Measurements from ENCODE around the gene ATP10A.

The ATP10A gene

DNA sequence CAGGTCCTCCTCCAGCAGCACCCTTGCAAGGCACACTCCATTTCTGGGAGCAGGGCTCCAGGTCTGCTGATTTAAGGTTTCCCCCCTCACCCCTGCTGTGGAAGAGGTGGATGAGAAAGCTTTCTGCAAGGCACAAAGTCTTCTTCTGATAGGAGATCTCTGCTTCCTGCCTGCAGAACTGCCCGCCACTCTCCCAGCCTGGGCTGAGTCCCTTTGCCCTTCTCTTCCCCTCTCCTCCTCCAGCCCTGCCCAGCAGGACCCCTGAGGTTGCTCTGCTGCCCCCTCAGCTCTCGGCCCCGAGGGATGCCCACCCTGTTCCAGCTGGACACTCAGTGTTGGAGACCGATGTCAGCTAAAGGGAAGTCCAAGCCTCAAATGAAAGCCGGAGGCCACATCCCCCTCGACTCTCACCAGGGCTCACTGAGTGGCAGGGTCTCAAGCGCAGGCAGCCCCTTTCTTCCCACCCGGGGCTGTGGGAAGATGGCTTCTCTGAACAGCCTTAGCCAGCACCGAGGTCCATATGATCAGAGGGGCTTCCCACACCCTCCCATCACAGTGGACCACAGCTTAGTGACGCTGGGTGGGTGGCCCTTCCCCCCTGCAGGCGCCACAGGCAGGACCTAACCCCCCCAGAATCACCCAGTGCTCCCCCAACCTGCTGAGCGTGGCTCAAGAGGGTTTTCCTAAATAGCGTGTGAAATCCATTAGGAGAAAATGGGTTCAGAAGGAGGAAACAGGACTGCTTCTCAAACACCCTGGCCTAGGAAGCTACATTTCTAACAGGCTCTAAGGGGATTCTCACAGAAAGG is 4.0 kb downstream of the ATP10A start:
- DNase-seq = no peak

GRCh38 chr15:25856059-25856458 is 7.1 kb downstream of the ATP10A start:
- DNase-seq = peak; percentile 12

DNA sequence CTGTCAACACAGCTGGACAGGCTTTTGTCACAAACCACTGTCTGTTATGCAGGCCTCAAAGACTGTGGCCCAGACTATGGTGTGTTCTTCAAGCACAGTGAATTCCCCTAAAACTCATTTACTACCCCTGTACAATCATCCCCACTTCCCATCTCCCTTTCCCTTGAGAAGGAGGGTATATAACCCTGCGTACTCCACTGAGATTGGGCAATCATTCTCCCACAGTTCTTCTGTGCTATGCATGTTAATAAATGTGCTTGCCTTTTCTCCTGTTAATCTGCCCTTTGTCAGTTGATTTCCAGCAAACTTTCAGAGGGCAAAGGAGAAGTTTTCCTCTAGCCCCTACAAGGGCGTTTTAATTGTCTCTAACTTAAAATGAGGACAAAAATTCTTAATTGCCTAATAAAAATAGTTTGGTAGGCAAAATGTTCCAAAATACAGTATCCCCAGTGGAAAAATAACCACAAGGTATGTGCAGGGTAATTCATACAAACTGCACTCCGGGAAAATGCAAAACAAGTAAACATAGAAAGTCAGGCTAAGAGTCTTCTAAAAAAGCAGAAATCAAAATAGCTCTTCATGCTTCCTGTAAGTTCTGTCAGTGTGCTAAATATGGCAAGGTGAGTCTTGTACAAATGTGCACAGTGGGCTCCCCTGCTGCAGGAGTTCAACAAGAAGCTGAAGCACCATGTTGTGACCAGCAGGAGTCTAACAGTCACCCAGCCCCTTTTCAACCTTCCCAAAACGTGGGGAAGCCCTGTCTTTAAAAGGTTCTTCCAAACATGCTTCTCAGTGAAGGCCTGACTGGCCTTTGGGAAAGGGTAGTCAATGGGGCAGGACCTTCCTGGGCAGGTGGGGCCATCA is 10.2 kb downstream of the ATP10A start:
- no peak for DNase-seq

DNA sequence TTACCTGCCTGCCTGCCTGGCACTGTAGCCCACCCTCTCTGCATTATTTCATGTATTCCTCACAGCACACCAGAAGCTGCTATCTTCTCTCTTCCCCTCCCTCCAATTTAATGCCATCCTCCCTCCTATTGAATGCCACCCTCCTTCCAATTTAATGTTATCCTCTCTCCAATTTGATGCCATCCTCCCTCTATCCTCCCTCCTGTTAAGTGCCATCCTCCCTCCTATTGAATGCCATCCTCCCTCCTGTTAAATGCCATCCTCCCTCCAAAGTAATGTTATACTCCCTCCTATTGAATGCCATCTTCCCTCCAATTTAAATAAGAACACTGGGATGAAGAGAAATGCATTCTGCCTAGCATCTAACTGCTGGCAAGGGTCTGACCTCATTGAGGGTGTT is 11.1 kb downstream of the ATP10A start:
- no peak for DNase-seq

DNA sequence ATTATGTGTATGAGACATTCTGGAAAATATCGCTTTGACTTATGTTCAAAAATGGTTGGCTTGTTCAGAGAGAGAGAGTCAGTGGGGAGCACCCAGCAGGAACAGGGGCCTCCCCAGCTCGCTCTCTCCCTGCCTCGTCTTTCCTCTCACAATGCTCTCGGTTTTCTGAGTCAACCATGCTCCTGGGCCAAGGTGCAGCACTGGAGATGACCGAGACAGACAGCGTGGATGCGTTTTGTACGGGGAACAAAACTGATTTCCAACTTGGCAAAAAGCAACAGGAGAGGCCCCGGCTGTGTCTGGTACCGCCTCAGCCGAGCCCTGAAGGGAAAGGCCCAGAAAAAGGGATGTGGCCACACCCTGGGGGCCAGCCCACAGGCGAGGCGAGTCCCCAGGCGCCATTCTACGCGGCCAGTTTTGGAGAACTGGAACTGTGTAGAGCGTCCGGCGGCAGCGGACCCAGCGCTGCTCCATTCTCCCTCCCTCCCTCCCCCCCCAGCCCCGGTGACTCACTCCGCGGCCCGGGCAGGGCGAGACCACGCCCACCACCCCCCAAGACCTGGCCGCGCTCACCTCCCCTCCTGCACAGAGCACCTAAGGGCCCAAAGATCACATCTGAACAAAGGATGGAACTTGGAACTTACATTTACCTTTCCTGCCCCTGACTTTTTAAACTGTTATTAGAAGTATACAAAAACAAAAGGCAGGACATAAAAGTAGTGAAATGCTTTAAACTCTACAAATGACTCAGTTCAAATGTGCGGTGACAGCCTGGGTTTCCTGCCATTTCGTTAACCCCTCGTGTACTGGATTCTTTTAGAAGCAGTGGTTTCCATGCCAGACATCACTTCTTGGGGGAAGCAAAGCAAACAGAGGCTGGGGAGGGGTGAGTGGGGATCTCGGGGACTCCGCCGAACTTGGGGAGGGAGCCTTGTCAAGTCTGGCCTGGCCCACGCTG is 12.7 kb downstream of the ATP10A start:
- DNase-seq = peak; percentile 70

DNA sequence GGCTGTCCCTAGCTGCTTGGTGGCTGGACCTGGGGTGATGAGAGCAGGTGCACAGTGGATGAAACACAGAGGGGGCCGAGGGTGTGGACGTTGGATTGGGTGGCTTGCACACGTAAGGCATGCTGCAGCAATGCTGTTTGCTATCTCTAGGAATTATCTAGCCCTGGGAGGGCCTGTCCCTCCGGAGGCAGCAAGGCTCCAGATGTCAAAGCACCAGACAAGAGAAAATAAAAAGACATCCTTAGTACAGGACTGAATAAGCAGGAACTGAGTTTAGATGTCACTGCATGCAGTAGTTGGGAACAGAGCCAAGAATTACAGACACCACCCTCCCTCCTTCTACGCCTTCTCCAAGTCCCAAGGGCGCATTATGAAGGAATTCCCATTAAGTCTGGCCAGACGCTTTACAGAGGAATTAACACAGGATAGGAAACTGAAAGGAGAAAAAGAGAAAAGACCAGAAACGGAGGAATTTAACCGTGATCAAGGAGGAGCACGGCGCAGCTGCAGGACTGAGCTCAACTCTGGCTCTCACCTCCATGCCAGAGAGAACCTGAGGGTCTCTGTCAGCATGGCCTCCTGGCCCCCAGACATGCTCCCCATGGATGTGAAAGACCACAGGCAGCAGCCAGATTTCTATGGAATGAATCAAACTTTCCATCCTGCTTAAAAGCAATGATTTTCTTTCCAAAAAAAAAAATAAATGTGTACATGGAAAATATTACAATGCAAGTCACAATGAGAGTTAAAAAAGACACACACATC is 13.8 kb downstream of the ATP10A start:
- peak; percentile 13 for DNase-seq

- DNase-seq = no peak
Observed at GRCh38 chr15:25848784-25849156, 14.4 kb downstream of the ATP10A start.

- no peak for DNase-seq
Observed at GRCh38 chr15:25848325-25848724, 14.8 kb downstream of the ATP10A start.

DNA sequence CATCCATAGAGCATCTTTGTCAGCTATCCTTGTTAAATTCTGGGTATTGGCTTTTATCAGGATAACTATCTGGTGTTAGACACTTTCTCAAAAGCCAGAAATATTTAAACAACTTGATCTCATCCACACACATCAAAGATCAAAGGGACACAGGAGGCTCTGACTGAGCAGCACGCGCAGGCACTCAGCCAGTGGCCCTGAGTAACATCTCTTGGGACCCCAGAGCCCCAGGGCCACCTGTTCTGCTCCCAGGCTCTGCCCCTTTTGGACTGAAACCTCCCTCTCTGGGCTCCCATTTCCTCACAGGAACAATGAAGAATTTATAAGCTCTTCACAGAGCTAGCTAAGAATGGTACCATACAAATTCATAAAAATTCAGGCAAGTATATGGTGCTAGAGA is 16.1 kb downstream of the ATP10A start:
- DNase-seq = peak; percentile 17

GRCh38 chr15:25846377-25846776 is 16.8 kb downstream of the ATP10A start:
- DNase-seq = peak; percentile 57

DNA sequence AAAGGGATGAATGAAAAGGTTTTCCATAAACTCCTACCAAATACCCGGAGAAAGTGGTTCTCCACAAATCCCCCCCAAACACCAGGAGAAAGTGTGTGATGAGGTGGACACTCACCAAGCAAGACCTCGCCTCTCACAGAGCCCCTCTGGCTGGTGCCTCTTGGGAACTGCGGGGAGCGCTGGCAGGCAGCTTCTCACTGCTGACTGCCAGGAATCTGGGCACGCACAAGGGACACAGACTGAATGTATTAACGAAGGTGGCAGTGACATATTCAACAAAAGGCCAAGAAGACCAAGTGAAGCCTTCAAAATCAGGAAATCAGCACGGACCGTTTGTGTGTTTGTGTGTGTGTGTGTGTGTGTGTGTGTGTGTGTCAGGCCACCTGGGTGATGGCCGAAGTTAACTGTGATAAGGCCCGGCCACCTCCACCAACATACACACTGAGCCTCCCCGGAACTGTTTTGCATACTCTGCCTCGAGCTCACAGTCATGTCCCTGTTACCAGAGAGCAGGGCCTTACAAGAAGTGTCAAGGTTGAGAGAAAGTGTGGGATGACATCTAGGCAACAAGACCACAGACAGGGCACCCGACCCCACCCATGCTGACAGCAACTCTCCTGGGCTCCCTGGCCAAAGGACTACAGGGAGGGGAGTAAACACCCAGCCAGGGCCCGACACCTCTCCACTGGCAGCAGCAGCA is 18.0 kb downstream of the ATP10A start:
- DNase-seq = no peak

DNA sequence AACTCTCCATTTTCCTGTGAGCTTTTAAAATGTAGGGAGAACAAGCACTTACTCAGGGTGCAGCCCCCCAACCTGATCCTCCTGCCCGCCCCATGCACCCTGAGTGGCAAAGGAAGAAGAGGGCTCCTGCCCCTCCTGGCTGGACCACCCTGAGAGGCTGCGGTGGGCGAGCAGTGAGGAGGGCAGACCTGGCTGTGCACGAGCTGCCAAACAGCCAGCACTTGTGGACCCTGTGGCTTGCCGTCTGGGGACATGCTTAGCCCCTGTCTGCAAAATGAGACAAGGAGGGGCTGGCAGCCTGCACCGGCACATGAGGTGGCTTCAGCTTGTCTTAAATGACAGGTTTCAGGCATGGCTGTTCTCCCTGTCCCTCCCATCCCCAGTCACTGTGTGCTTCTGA is 18.6 kb downstream of the ATP10A start:
- DNase-seq = no peak

DNA sequence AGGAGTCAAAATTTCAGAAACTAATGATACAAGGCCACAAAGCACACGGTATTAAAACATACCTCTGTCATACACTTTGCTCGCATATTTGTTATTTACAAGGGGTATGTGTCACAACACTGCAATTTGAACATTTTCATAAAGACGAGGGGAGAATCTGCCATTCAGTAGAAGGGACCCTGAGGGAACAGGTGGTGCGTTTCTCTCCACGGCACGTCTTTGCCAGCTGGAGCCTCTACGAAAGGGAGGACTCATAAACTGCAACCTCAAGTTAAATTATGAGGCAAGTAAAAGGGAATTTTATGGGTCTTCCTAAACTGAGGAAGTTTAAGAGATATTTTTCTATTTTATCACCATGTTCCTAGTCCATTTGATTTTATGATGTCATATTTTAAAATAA is 19.1 kb downstream of the ATP10A start:
- DNase-seq = no peak

DNA sequence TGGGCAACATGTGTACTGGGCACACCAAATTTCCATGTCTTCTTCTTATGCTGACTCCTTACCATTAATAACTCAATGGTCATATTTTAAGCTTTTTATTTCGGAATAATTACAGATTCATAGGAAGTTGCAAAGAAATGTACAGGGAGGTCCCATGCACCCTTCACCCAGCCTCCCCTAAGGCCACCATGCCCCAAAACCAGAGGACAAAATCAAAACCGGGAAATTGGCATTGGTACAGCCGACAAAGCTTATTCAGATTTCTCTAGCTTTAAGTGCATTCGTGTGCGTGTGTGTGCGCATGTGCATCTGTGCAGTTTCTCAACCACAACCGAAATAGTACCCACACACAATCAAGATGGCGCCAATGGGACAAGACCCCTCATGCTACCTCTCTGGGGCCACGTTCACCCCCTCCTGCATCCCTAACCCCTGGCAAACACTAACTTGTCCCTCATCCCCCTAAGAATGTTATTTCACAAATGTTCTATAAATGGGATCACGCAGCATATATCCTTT is 23.4 kb downstream of the ATP10A start:
- DNase-seq = no peak

DNA sequence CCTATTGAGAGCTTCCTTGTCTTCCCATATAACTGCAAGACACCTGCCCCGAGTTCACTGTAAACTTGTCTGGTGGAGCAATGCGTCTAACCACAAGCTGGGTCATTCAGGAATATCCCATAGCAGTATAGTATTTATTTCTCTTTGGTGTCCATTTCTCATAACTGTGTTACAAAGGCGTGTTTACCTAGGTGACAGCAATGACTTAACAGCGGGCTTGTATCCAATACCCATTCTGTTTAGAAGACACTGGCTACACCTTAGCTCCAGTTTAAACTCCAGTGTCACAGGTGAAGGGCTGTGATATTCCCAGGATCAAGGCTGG is 24.3 kb downstream of the ATP10A start:
- no peak for DNase-seq

DNA sequence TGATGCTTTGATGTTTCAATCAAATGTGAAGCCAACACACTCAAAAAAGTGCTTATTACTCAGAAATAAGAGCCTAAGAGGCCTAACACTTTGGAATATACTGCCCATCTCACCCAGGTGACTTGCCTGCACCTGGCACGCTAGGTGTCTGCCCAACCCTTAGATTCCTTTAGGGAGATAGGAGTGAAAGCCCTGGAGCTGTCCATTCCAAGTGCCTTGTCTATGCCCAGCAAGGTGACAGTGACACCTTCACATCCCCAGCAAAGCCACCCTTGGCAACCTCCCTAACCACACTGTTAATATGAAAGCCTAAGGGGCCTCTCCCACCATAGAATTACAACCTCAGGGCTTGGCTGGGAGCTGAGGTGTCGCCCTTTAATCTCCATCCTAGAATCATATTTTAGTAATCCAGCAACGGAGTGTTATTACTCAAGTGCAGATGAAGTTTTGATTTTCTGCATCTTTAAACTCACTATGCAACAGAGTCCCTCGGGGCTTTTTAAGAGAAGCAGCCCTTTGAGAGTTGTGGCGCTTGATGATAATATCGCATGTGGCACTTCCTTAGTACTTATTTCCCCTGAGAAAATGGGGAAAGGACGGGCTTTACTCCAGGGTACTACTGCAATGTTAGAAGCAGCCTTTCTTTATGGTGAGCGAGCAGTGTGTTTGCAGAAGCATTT is 24.8 kb downstream of the ATP10A start:
- no peak for DNase-seq

- DNase-seq = no peak
Observed at GRCh38 chr15:25832158-25832557, 31.0 kb downstream of the ATP10A start.

GRCh38 chr15:25830844-25831451 is 32.2 kb downstream of the ATP10A start:
- DNase-seq = no peak

DNA sequence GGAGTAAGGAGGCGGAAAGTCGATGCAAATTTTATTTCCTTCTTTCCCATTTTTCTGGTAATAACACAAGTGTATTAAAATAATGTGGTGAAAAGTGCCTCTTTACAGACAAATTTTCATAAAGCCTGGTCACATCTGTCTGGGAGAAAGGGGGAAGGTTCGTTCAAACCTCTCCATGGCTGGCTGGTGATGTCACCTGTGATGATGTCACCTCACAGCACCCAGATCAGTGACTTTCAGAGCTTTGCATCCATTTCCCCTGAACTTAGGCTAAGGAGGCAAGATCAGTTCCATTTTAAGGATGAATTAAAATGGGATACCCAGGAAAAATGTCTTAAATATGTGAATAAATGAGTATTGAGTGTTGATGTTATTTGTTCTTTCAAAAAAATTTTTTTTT is 34.1 kb downstream of the ATP10A start:
- DNase-seq = no peak

- DNase-seq = no peak
Observed at GRCh38 chr15:25825207-25825606, 37.9 kb downstream of the ATP10A start.
